GM21717 (cell line): ENCODE measurements around the gene ZDHHC8.

Source experiments
- ATAC-seq: cut with Tn5 transposase; IDR thresholded peaks from one replicate; pipeline ENCODE4 v1.9.1; 2021; ENCODE audit warnings: mild to moderate bottlenecking, moderate library complexity; ENCODE audit not compliant: unreplicated experiment

ZDHHC8 gene

DNA sequence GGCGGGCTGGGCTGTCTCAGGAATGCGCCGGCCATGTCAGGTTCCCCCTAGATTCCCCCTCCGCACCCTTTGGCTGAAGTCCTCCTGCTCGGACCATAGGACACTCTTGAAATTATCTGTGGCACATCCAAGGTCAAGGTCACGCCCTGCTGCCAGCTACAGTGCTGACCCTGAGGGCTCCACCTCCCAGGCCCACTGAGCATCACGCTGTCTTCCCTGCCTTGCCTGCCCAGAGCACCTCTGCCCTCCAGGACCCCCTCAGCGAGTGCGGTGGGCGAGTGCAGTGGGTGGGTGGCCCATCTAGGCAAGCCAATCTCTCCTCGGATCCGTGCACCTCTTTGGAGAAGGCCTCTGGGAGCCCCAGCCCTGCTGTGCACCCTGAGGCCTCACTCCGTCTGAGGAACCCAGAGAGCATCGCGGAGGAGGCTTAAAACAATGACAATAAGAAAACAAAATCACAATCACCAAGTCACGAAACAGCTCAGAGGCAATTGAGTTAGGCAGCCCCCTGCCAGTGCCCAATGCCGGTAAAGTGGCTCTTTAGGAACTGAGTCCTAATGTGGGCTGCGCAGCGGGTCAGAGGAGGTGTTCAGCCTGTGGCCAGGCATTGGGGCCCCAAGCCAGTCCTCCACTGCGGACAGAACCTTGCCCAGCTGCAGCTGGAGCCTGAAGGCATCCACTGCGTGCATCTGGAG, 45.8 kb downstream of the ZDHHC8 start:
- no peak for ATAC-seq

DNA sequence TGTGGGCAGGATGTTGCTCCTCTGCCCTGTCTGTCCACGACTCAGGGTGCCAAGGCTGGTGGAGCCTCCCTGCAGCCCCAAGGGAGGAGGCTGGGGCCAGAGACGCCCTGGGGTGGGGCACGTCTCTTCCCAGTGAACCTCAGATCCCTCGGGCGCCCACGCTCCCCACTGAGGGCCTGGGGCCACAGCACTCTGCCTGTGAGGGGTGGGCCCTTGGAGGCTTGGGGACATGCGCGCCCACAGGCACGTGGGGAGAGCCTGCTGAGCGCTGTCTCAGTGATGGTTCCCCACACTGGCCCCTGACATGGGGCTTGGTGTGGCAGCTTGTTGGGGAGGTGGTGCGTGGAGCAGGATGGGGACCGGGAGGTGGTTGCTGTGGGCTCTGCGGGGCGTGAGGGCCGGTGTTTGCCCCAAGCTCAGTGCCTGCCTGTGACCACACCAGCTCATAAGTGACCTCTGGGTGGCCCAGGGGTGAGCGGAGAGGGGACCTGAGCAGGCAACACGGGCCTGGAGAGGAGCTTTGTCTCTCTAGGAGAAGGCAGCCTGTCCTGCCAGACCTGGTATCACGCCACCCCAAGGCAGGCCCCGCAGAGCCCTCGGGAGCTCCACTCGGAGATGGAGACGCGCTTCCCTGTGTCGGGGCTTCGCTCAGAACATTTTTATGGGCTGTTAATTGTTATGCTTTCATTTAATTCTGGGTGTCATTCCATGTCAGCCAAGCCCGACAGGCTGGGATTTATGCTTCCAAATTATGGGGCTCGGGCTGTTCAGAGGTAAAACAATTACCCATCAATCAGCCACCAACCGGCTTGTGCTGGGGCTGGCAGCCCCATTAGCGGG, 46.7 kb downstream of the ZDHHC8 start:
- ATAC-seq, result no peak

DNA sequence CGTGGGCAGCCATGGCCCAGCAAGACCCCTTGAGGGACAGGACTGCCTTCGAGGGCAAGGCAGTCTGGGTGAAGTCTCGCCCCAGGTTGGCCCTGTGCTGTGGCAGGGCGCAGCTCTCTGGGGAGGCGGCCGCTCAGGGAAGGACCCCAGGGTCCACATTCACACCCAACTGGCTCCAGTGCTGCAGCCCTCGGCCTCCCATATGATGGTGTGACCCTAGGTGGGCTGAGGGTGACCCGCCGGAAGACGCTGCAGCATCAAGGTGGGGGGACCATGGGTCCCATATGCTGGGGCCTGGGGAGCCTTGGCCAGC, 47.3 kb downstream of the ZDHHC8 start:
- ATAC-seq, result no peak

DNA sequence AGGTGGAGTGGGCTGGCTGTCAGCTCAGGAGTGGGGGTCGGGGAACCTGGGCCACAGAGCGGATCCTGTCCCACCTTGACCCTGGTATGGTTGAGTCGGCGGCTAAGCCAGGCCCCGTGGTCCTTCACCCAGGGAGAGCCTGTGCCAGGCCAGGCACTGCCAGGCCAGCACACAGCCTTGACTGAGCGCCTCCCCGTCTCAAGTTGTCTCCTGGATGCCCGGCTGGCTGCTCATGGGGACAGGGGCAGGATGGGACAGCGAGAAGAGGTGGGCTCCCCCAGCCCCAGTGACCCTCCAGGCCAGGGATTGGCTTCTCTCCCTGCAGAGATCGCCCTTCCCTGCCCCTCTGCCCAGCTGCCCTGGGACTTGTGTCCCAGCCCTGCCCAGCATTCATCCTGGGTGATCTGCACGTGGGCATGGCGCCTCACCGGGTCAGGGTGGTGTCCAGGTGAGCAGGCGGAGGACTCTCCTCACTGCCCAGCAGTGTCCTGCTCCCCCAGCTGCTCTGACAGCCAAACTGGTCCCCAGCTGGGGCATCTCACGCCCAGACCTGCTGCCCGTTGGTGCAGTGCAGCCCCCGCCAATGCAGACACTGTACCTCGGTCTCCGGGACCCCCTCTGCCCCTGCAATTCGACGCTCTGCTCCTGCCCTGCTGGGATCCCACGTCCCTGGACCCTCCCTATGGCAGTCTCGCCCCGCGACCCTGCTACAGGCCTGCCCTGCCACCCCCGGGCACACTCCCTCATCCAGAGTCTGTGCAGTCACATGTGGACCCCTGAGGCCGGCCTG, 48.0 kb downstream of the ZDHHC8 start:
- ATAC-seq, result no peak

DNA sequence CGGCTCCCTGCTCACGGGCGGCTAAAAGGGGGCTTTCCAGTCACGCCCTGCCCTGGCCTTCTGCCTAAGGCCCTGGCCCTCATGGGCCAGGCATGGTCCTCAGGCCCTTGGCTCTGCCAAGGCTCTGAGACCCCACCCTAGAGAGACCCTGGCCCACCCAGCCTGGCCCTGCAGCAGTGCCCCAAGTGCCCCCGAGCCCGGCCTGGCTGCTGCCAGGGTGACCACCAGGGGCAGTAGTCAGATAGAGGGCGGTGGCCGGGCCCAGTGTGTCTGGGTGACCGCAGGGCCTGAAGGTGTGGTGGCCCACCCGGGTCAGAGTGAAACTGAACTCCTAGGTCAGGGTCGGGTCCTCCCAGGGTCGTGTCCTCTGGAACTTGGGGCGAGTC, 48.6 kb downstream of the ZDHHC8 start:
- no peak for ATAC-seq

DNA sequence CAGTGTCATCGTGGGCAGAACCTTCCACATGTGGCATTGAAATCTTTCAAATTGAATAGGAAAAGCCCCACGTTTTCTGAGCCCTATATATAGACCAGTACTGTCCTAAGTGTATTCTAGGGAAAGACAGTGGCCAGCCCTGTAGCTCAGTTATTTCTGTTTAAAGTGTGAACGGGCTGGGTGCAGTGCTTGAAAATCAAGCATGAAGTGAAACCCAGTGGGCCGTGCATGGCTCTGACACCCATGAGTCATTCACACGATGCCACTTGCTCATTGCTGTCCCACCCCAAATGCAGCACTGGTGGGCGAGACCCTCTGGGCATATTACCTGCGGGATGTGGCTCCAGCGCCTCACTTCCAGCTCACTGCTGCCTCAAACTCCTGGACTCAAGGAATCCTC, 49.0 kb downstream of the ZDHHC8 start:
- ATAC-seq, result no peak

DNA sequence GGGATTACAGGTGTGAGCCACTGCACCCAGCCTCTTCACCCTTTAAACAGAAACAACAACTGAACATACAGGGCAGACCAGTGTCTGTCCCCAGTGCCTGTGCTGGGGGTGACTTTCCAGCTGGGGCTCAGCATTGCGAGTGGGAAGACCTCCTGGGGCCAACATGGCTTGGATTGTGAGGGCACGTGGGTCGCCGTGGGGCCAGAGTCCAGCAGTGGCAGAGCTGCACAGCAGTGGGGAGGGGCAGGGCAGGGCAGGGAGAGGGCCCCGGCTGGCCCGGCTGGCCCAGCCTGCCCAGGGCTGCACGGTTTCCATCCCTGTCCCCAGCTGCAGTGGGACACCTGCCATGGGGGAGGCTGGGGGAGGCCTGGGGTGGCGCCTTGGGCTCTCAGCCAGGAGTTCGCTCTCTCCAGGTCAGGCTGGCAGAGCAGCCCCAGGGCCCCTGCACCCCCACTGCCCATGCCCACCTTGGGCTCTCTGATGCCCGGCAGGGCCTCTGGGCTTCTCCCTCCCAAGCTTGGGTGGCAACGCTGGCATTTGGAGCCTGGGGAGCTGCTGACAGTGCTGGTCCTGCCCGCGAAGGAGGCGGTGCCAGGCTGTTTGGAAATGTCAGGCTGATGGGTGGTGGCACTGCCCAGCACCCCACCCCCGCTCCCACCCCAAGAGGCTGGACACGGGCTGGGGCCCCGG, 49.7 kb downstream of the ZDHHC8 start:
- no peak for ATAC-seq

DNA sequence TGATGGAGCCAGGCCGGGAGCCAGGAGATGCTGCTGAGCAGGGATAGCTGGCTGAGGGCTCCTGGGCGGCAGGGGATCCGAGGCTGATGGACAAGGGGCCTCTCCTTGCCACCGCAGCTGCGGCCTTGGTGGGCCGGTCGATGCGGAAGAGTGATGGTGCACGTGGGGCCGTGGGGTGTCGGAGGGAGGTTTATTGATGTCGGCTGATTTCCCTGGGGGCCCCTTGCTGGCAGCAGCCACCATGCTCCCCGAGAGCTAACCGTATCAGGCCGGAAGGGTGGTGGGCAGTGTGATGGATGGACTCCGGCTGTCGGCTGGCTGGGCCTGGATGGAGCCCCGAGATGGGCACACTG, 50.3 kb downstream of the ZDHHC8 start:
- ATAC-seq, result no peak

DNA sequence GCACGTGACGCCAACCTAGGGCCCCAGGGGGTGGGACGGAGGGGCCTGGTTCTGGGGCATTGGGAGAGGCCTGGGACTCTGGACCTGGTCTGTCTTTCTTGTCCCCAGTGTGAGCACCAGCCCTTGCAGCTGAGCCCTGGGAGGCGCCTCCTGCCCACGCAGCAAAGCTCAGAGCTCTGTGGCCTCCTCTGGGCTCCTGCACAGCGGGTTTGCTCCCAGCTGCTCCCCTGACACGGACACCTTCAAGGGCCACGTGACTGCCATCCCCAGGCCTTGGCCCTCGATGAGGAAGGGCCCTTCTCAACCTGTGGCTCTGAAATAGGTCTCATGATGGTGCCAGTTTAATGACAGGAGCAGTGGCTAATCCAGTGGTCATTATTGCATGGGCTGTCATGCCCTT, 50.8 kb downstream of the ZDHHC8 start:
- ATAC-seq, result no peak

DNA sequence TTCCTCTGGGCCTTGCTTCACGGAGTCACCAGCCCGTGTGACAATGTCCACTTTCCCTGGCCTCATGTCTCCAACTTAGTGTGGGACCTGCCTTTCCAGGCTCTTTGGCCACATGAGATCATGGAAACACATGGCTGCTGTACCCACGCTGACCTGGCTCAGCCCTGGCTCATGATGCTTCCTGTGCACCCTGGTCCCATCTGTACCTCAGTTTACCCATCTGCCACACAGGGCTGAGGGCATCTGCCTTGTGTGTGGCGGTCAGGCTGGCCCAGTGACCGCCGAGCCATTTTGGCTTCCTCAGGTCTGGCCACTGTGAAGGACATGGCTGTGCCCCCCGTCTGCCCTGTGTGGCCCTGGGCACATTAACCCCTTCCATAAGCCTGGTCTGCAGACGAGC, 51.5 kb downstream of the ZDHHC8 start:
- ATAC-seq, result no peak

DNA sequence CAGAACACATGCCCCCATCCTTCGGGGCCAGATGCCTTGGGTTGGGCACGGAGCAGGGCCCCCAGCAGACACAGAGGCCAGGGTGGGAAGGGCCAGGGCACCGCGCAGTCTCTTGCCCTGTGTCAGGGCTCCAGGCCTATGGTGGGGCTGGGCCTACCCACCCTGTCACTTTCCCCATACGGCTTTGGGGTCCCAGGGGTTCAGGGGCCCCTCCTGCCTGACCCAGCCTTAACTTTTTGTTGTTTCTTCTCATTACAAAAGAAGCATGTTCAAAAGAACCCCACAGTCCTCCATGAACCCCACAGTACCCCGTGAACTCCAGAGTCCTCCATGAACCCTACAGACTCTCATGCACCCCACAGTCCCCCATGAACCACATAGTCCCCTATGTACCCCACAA, 52.2 kb downstream of the ZDHHC8 start:
- no peak for ATAC-seq

DNA sequence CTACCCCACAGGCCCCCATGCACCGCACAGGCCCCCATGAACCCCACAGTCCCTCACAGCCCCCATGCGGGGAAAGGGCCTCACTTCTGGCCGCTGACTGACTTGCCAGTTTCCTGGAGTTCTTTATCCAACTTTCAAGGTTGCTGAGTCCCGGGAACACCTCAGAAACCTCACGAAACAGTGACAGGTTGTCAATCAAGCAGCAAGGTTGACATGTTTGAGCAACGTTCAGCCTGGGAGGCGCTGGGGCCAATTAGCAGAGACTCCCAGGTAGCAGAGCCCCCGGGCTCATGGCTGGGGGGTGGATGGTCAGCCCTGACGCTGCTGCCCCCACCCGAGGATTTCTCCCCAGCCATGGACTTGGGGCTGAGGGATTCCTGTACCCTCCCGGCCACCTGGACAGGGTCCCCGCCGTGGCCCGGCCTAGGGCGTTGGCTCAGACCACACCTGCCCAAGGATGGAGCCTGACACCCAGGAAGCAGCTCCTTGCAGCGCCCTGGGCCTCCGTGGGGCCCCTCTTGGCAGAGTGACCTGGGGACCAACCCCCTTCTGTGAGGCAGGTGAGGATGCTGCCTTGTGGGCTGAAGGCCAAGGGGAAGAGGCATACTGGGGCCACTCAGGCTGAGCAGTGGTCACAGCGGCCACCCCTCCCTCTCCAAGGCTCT, 53.0 kb downstream of the ZDHHC8 start:
- ATAC-seq, result no peak

DNA sequence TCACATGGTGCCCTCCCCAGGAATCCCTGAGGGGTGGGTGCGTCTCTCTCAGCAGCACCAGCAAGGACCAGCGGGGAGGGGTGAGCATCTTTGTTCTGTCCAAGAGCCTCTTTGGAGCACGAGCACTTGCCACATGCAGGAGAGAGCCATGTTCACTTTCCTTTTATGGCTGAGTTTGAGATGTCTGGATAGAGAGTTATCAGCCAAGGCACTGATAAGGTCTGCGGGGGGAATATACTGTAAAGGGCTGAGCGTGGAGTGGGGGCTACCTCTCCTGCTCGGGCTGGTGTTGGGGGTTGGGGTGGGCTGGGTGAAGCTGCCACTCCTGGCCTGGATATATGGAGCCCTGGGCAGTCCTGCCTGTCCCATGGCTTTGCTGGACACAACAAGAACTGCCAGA, 54.1 kb downstream of the ZDHHC8 start:
- no peak for ATAC-seq

DNA sequence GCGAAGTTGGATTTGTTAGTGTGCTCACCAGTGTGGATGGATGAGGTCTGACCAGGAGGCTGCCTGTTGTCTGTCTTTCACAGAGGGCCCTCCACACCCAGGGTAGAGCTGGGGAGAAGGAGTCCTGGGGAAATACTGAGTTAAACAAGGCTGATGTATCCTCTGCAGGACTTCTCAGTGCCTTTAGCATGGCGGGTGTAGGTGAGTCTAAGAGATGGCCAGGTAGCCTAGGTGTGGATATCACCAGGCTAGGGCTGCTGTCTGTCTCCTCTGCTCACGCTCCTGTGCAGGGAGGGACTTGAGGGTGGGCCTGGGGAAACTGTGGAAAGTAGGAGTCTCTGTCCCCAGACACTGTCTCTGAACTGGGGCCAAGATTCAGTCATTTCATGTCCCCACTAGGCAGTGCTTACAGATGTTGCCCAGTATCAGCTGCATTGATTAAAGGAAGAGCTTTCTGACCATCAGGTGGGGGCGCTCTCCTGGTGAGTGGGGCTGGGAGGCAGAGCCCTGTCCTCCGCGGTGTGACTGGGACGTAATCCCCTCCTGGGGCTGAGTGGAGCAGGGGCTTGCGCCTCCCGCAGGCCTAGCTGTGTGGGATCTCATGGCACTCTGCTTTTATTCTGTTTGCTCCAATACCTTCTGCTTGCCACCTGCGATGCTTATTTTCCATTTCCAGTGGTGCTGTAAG, 54.7 kb downstream of the ZDHHC8 start:
- ATAC-seq, result no peak

DNA sequence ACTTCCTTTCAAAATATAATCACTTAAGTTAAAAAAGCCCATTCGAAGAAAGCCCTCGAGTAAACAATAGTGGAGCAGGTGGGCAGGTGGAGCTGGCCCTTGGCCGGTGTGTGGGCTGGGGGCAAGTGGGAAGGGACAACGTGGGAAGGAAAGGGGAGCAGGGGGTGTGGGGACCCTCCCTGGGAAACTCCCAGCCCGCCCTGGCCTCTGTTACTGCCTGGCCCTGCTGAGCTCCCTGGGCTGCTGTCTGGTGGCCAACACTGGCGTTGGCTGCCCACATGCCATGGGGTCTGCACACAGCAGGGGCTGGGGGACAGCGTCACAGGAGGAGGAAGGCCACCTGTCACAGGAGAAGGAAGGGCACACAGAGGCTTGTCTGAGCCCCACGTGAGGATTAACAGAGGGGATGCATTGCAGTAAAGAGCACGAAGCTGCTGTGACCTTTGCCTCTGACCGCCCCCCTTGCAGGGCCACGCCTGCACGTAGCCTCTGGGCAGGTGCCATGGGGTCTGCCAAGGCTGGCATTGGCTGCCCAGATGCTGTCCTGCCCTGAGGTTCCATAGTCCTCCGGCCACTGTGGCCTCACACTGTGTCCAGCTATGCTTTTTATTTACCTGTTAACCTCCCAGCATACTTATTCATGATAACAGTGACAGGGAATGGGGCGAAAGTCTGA, 55.4 kb downstream of the ZDHHC8 start:
- ATAC-seq, result no peak

DNA sequence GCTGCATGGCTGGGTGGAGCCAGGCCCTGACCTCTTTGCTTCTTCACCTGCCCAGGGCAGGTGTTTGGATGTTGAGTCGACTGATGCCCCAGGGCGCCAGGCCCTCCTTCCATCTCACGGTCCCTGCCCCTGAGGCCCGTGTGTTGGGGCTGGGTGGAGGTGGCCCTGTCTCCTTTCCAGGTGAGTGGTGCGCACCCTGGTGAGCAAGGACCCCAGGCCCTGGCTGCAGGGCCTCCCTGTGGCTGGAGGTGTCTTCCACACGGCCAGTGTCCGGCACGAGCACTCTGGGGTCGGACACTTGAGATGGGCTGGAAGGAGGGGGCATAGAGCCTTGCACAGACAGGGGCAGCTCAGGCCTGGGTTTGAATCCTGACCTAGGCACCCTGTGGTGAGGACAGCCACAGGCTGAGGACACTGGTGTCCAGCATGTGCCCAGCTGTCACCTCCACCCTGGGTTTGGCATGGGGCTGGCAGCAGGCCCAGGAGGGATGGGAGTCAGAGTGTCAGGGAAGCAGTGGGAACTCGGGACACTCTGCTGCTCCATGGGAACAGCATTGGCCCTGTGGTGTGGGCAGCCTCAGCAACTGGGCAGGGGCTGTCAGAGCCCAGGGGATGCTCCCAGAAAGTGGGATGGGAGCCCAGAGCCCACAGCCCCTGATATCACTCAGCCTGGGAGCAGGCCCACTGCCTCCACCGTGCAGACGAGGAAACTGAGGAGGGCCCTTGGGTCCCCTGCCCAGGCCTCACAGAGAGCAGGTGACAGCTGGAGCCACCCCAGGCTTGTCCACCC, 56.4 kb downstream of the ZDHHC8 start:
- no peak for ATAC-seq

DNA sequence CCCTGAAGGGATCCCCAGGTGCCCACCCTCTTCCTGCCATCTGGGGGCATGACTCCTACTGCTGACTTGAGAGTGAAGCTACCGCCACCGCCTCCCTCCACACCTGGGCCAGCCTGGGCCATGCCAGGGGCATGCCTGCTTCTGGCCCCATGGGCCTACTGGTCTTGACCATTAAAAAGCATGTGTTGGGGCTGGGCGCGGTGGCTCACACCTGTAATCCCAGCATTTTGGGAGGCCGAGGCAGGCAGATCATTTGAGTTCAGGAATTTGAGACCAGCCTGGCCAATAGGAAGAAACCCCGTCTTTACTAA, 56.9 kb downstream of the ZDHHC8 start:
- no peak for ATAC-seq

DNA sequence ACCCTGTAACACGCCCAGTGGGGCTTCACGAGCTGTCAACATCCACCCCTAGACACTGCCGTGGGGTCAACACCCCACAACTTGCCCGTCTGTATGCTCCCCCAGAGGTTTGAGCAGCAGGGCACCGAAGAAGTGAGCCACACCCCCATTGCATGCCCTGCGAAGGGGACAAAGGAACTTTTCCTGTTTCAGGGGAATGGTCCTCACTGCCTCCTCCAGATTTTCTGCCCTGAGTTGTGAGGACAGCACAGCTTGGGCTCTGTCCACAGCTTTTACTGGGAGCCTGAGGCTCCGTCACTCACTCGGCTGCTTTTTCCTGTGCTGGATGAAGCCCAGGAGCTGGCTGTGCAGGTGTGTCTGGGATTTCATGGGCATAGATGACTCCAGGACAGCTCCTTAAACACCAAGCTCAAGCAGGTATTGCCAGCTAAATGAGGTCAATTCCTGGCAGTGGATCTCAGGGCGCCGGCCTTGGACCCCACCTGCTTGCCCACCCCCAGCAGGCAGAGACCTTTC, 59.5 kb downstream of the ZDHHC8 start:
- no peak for ATAC-seq

DNA sequence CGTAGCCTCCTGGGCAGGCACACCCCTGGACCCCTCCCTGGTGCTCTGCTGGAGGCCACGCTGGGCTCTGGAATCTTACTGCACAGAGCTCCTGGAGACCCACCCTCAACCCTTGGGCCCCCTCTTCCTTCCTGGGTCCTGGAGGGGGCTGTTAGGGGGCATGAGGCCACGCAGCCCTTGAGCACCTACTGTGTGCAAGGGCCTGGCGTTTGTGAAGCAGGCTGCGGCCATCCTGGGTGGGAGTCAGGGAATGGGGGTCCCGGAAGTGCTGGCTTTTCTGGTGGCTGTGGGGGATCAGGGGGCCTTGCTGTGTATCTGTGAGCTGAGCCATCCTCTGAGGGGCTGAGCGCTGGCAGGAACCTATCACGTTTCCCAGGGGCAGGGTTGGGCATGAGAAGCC, 60.2 kb downstream of the ZDHHC8 start:
- ATAC-seq, result no peak
